GM20000 (cell line): ENCODE measurements around the gene SLC30A2.

Experiments
- DNase-seq: peaks from one replicate; pipeline ENCODE4 v3.0.0; 2012; ENCODE audit warnings: low spot score
- CTCF ChIP-seq: IDR thresholded peaks from 2 replicates; pipeline ENCODE4 v1.5.1; 2012; ENCODE audit warnings: mild to moderate bottlenecking, control low read depth; ENCODE audit errors: extremely low read depth, missing control alignments

SLC30A2 gene

GRCh38 chr1:26044971-26045721 lies 772 bp downstream of the SLC30A2 start:
- no peak for TF ChIP-seq CTCF
- no peak for DNase-seq

GRCh38 chr1:26044414-26044813 lies 1.5 kb downstream of the SLC30A2 start:
- no peak for DNase-seq
- no peak for TF ChIP-seq CTCF

- TF ChIP-seq CTCF = no peak
- no peak for DNase-seq
Observed at GRCh38 chr1:26043765-26044164, 2.2 kb downstream of the SLC30A2 start.

GRCh38 chr1:26041978-26042377 lies 3.9 kb downstream of the SLC30A2 start:
- no peak for DNase-seq
- TF ChIP-seq CTCF = no peak

- no peak for DNase-seq
- no peak for TF ChIP-seq CTCF
Observed at GRCh38 chr1:26041401-26041800, 4.5 kb downstream of the SLC30A2 start.

- no peak for DNase-seq
- TF ChIP-seq CTCF = no peak
Observed at GRCh38 chr1:26038904-26039303, 7.0 kb downstream of the SLC30A2 start.

- TF ChIP-seq CTCF = no peak
- DNase-seq = no peak
Observed at GRCh38 chr1:26038477-26038876, 7.4 kb downstream of the SLC30A2 start.
